ENCODE measurements around the gene TMEM259.

- TF ChIP-seq, protein P1, sequence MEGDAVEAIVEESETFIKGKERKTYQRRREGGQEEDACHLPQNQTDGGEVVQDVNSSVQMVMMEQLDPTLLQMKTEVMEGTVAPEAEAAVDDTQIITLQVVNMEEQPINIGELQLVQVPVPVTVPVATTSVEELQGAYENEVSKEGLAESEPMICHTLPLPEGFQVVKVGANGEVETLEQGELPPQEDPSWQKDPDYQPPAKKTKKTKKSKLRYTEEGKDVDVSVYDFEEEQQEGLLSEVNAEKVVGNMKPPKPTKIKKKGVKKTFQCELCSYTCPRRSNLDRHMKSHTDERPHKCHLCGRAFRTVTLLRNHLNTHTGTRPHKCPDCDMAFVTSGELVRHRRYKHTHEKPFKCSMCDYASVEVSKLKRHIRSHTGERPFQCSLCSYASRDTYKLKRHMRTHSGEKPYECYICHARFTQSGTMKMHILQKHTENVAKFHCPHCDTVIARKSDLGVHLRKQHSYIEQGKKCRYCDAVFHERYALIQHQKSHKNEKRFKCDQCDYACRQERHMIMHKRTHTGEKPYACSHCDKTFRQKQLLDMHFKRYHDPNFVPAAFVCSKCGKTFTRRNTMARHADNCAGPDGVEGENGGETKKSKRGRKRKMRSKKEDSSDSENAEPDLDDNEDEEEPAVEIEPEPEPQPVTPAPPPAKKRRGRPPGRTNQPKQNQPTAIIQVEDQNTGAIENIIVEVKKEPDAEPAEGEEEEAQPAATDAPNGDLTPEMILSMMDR (IDR thresholded peaks at IDR 0.05) = no peak
- no peak for TF ChIP-seq POLR2A (IDR thresholded peaks at IDR 0.05)
Measured at GRCh38 chr19:976476-976875, 44.4 kb downstream of the TMEM259 start.
